GM21737 (cell line): Measurements from ENCODE around the gene NPTX1.
A peak's percentile ranks its signal among the peaks of the same experiment; 100 is the strongest.

ENCODE experiments used
- ATAC-seq: cut with Tn5 transposase; IDR thresholded peaks from one replicate; pipeline ENCODE4 v1.9.1; 2021; ENCODE audit warnings: mild to moderate bottlenecking, moderate library complexity; ENCODE audit not compliant: unreplicated experiment

NPTX1 gene

DNA sequence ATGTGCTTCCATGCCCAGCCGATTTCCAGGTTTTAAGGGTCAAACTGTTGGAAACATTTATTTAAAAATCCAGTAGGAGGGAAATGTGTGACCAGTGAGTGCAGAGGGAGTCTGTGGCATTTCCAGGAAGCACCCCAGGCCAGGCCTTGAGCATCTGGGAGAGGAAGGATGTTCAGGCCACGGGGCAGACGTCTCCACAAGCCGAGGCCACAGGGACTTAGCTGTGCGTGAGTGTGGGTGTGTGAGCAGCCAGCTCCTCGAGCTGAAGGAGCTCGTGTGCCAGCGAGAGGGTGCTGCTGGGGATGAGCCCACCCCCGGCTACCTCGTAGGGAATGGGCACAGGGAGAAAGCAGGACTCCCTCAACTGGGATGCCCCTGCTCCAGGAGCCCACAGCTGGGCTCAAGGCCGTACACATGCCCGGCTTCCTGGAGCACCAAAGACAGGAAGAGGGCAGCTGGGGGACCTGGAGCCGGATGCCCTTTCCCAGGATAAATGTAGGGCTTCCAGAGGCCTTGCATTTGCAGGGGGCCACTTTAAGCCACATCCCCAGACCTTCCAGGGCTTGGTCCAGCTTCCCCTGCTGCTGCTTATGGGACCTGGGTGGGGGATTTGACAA is 12.5 kb downstream of the NPTX1 start:
- ATAC-seq, result no peak

DNA sequence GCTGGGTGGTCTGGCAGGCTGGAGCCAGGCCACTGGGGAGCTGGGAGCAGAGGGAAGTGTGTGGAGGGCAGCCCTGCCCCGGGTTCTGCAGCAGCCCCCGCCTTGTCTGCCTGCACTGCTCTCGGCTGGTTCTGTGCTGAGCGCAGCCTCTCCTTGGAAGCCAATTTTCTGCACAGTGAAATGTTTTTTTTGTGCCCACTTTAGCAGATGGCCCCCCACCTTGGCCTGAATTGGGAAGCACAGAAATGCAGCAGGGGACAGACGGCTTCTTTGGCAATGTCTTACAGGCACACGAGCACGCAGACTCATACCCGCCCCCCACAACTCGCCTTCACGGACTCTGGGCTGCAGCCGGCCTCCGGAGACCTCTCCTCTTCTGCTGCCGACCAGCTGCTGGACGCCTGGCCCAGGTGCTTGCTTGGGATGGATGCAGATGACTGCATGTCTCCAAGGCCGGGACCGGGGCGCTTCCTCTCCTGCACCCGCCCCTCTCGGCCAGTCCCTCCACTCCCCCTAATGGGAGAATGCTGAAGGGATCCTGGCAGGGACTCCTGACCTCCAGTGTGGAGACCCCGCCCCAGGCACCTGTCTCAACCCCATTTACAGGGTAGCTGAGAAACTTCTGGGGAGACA is 14.8 kb downstream of the NPTX1 start:
- ATAC-seq, result no peak

DNA sequence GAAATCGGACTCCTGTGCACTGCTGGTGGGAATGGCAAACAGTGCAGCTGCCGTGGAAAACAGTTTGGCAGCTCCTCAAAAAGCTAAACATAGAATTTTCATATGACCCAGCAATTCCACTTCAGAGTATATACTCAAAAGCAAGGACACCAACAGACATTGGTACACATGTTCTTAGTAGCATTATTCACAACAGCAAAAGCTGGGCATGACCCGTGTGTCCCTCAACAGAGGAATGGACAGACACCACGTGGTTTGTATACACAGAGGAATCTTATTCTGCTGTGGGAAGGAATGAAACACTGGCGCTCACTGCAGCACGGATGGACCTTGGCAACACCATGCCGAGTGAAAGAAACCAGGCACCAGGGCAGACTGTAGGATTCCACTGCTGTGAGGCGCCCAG is 16.0 kb downstream of the NPTX1 start:
- ATAC-seq, result no peak

DNA sequence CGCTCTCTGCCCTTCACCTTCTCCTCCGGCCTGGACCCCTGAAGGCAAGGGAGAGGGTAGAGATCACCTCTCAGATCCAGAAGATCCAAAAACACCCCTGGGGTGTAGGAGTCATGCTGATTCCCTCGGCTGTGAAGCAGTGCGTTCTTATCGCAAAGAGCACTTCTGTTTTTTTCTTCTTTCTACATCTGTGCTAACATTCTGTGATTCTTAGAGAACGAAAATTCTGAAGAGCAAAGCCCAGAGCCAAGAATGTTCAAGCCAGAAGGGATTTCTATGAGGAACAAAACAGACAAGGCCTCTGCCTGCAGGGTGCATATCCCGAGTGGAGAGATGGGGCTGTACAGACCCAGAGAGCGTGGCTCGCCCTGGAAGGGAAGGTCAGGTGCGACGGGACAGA is 17.2 kb downstream of the NPTX1 start:
- ATAC-seq, result no peak

DNA sequence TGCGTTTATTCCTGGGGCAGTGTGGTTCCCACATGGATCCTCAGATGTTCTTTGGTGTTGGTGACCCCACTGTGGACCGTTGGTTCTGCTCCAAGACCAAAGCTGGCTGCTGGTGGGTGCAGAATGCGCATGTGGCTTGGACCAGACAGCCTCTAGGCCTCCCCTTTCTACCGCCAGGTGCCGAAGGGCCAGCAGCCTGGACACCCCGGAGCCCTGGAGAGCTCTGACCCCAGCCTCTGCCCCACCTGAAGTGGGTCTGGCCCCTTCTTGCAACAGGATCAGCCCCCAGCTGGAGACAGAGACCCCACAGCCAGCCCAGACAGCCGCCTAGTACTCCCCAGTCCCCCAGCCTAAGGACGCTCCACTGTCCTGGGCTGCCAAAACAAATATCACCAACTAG is 18.4 kb downstream of the NPTX1 start:
- ATAC-seq, result no peak

DNA sequence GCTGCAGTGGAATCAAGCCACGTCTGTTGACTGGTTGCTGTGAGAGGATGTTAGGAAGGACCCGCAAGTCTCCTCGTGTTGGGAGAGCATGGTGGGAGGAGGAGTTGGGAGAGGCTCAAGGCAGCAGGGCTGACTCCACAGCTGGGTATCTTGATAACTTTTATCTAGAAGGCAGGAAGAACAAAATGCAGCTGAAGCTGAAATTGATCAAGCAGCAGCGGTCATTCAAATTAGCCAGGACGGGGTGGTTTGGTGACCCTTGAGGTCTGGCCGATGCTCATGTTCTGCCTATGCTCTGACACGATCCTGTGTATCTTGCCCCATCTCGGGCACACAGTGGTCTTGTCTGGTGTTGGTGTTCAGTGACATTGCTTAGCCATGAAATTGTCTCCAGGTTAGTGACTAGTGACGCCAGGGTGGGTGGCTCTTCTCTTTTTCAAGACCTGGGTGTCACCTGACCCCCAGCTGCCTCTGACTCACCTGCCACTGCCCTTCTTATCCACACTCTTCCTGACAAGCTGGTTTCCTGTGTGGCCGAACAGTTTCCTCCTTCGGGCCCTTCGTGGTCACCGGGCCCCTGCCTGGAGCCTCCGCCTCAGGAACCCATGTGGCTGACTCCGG is 19.1 kb downstream of the NPTX1 start:
- ATAC-seq, result no peak

DNA sequence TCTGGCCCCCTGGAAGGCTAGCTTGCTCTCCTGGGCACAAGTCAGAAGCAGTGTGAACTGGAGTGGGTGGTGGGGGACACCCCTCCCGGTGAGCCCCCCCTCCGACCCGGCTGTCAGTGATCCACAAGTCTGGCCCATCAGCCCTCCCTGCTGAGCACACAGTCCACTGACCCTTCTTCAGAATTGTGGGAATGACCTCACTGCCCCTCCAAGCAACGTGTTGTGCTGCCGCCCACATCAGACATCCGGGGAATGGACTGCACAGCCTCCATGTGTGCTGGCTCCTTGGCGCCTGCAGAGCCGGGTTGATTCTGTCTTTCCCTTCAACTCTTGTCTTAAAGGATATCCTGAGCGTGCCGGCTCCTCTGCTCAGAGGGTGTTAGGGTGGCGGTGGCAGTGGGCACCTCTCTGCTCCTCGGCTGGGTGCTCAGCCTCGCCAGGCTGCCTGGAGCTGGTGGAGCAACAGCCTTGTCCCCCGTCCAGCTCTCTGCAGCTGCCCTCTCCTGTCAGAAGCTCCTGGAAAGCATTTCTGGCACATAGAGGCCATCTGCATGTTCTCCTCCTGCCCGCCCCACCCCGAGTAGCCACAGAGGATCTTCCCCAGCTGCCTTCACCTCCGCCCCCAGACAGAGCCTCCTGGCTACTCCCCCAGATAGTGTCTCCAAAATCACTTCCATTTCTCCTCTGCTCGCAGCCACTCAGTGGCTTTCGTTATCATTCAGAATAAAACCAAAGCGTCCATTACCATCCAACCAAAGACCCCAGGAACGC is 19.8 kb downstream of the NPTX1 start:
- ATAC-seq, result no peak

DNA sequence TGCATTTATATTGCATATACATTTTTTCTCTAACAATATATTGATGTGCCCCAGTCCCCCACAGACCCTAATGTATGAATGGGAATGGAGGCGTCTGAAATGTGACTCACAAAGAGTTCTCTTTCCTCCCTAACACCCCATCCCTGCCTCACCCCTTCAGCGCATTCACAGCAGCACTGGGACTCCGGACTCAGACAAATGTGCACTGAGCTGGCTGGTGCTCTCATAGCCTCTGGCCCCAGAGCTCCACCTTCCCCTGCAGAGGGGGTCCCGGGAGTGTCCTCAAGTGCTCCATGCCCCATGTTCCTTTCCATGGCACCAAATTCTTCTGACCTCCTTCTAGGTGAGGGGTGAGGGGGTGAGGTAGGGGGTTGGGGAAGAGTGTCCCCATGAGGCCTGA is 20.6 kb downstream of the NPTX1 start:
- ATAC-seq, result no peak

DNA sequence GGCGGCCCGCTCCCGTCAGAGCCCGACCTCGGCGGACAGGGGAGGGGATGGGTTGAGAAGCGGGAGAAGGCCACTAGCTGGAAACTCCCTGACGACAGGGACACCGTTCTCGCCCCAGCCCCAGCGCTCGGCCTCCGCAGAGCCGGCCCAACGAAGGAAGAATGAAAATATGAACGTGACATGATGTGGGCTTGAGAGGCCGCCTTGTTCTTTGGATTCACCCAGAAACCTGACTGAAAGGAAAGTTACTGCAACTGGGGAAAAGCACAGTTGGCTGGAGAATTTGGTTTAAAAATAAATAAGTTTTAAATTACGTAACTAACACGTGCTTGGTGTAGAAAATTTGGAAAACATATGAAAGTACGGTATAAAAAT is 21.1 kb downstream of the NPTX1 start:
- ATAC-seq, result no peak

DNA sequence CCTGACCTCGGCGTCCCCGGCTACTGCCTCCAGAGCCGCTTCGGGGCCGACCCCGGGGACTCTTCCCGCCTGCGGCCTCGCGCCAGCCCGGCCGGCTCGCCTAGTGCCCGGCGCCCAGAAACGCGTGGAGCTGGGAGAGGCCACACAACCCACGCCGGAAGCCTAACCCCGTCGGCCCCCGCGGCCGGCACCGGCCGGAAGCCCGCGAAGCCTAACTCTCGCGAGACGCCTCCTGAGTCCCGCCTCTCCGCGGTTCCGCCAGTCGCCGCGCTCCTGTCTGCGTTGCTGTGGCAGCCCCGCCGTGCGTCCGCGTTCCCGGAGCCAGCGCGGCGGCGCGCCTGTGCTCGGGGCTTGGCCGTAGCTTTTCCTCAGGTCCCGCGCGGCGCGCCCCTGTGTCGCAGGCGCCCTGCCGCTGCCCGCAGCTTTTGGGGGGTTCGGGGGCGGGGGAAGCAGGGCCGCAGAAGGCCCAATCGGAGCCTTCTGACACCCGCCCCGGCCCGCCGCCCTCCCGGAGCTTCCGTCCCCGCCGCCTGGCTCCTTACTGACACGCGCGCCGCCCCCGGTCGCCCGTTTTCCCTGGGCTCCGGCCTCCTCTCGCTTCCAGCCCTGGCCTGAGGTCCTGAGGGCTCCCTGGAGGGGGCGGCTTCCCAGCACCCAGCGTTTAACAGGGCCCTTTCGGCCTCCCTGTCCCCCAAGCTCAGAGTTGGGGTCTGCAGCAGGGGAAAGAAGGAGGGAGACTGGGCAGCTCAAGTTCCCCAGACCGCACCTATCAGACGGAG is 21.7 kb downstream of the NPTX1 start:
- ATAC-seq, result peak; percentile 87

DNA sequence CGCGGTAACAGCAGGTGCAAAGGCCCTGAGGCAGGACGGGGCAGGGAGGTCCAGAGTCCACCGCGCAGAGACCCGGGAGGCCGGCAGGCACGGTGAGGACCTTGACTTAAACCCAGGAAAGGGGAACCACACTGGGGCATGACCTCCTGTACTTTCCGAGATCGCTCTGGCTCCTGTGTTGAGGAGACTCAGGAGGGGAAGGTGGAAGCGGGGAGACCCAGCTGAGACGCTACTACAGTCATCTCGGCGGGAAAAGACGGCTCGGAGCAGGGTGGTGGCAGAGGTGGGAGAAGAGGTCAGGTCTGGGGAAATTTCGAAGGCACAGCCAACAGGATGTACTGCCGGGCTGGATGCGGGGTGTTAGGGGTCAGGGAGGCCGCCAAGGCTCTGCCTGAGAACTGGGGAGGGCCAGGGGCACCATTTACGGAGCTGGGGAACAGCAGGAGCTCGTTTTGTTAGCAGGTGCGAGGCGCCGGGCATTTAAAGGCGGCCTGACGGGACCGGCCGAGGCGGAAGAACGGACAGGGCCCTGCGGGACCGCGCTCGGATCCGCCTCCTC is 22.3 kb downstream of the NPTX1 start:
- ATAC-seq, result no peak

DNA sequence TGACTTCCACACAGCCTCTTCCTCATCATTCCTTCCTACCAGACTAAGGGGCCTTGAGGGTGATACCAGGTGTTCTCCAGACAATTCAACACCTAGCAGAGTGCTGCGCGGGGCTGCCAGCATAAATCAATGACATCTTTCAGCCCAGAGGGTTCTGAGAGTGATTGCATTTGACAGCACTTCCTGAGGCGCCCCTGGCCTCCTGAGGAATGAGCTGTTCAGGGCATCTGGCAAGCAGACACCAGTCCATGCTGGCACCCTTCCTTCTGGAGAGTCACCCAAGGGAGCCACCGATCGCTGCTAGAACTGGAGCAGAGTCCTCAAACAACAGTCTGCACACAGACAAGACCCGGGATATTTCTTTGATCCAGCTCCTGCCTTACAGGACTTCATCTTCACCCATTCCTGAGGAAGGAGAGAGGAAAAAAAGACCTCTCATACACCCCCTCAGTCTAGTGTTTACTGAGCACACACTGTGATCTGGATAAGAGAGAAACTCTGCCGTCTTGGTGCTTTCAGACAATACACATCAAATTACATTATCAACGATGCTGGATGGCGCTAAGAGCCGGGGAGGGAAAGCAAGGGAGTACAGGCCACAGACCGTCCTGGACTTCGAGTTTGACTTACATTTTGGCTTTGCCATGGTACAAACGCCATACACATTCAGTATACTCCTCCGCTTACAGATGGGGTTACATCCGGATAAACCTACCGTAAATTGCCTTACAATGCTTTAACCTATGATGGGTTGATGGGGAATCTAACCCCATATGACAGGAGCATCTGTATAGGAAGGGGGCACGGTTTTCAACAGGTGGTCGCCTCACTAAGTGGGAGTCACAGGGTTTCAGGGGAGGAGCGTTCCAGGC is 23.0 kb downstream of the NPTX1 start:
- ATAC-seq, result no peak

DNA sequence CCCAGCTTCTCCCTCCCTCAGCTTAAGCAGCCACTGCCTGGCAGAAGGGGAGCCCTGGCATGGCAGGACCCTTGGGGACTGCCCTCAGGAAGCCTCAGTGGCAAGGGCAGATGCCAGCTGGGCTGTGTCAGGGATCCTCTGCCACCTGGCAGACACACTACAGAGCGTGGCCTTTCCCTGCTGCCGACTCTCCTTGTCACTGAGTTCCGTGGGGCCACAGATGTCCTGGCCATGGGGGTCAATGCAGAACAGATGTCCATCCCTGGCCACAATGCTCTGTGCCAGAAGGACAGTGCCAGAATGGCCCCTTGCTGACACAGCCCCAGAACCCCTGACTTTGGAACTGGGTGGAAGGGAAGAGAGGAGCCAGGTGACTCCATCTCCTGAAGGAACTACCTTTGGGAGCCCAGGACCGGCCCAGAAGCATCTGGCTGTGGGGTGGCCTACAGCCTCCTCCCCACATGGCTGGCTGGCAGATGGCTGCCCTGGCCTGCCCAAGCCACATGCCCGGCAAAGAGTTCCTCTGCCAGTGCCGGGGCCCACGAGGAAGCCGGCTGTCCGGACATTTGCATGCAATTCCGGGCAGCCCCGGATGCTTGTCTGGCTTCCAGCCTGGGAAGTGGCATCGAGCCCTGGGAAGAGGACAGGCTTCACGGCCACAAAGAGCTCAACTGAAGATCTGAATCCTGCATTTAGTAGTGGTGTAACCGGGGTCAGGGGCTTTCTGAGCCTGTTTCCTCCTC is 24.1 kb downstream of the NPTX1 start:
- ATAC-seq, result no peak

DNA sequence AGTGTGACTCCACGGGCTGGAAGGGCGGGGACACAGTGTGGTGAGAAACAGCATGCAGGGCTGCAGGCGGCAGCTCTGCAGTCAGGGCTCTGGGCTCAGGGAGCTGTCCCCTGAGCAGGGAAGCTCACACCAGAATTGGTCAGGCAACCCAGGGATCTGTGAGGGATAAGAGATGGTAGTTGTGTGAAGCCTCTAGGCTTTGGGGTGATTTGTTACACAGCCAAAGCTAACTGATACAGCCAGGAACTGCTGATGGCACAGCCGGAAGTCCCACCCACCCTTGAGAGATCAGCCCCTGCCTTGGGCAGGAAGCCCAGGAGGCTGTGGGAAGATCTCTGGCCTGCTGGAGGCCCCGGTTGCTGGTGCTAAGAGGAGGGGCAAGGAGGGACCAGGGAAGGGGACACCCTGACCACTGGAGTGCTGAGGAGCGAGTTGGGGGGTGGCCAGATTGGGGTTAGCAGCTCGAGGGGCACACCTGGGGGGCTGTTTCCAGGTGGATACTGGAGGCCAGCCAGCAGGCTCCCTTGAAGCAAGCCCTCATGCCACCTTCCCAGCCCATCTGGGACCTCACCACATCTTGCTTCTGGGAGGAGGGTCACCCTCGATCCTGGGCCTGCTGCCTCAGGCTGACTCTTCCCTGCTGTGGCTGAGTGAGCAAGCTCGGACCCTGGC is 25.2 kb downstream of the NPTX1 start:
- no peak for ATAC-seq

DNA sequence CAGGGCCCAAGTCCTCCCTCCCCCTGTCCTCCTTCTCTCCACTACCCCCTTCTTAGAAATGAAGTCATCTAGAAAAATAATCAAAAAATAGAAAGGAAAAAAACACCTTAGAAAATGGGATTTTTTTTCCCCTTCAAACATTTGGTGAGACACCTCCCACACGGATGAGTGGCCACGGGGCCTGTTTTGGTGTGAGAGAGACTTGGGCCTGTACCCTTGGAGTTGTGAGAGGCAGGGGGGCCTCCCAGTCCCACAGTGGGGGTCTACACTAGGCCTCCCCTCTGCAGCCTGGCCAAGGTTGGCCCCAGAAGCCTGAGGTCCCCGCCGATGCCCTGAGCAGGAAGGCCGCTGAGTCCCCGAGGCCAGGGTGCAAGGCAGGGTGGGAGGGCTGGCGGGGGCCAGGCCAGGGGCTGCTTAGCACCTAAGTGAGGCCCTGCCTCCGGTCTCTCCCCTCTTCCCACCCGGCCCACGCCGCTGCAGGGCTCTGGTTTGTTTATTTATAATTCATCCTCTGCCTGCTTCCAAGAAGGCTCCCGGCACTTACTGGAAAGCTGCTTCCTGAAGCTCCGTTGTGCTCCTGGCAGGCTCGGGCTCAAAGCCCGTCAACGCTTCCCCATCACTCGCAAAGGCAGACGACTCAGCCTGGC is 26.4 kb downstream of the NPTX1 start:
- no peak for ATAC-seq

DNA sequence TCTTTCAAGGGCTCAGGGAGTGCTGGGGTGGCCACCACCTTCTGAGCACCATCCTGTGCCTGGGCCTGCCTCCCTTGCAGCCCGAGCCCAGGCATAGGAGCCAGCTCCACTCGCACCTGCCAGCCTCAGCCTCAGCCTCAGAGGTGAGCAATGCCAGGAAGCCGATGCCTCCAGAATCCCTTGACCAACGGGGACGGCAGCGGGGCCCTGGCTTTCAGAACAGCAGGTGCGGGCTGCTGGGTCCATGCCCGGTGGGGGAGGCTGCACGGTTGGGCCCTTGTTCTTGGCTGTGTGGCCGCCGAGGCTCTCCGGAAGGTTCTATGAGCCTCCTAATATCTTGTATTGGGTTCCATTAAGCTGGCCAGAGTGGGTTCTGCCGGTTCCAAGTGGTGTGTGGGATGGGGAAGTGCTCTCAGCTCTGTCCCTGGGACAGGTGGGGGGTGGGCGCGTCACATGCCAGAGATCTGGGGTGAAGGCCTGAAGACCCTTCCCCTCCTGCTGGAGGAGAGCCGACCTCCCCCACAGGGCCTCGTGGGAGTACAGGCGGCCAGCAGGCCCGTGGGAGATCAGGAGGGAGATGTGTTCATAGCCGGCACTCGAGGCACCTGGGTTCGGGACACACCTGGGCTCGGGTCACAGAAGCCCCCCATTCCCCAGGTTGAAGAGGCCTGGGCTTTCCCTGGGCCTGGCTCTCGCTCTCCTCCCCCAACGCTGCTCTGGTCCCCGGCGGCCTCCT is 27.0 kb downstream of the NPTX1 start:
- ATAC-seq, result no peak

DNA sequence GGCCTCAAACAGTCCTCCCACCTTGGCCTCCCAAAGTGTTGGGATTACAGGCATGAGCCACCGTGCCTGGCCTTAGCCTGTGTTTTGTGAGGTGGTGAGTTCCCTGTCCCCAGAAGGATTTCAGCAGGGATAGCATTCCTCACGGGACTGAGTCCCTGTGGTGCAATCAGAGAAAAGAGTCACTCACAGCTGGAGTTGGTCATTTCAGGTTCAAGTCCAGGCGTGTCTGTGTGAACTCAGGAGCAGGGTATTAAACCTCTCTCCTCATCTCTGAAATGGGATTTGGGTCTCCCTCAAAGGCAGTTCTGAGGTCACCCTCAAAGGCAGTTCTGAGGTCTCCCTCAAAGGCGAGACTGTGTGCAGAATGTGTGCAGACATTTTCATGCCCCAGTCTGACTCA is 28.6 kb downstream of the NPTX1 start:
- no peak for ATAC-seq
